ENCODE data around the gene LRR1. TPM values are rescaled to one million over a fixed set of nuclear protein-coding genes. Genes with fewer than 3 reads are reported as not detected.
"Not testable (repeated sequence)": the region's sequence is repeated elsewhere in the genome, so short reads cannot be mapped to it uniquely, and the experiment has no call there.

LRR1 gene
- total RNA-seq, 2 donors from 2014 or later = 44.1 to 53.1 TPM

- ATAC-seq (replicated peaks in 1 of 2); DNase-seq; H3K36me3 Mint-ChIP-seq (ENCODE audit: insufficient read depth in 2 of 2); H3K4me3 Mint-ChIP-seq; H3K27me3 Mint-ChIP-seq (ENCODE audit: low read depth); H3K9me3 Mint-ChIP-seq; H3K27ac Mint-ChIP-seq; H3K4me1 Mint-ChIP-seq (ENCODE audit: low read depth): not testable (repeated sequence)
These were observed 58.8 kb downstream of the LRR1 start for GRCh38 chr14:49657500-49657899.

- H3K36me3 Mint-ChIP-seq (ENCODE audit: insufficient read depth in 2 of 2) = peaks cover 0 to 10% of the 10 kb centered on the region in 2 donors
These were observed 61.1 kb downstream of the LRR1 start for GRCh38 chr14:49659526-49660455.

More at GRCh38 chr14:49659526-49660455, 61.1 kb downstream of the LRR1 start:
- H3K27me3 Mint-ChIP-seq (ENCODE audit: low read depth) = no peaks in the 10 kb centered on the region
- ATAC-seq (replicated peaks in 1 of 2) (no peak), DNase-seq (no peak)
- no peaks in the 10 kb centered on the region for H3K9me3 Mint-ChIP-seq
- H3K27ac Mint-ChIP-seq = no peak overlapping the region
- no peaks in the 10 kb centered on the region for H3K4me1 Mint-ChIP-seq (ENCODE audit: low read depth)
- H3K4me3 Mint-ChIP-seq = no peak overlapping the region

Other genes starting within 250 kb of the LRR1 start
- 1,000 to 10,000 TPM; 2,081 to 2,628 TPM for gene RPS29, start 12.6 kb upstream of the LRR1 start, total RNA-seq
- 100 to 1,000 TPM; 217 to 225 TPM for gene RPL36AL, start 21.7 kb downstream of the LRR1 start, total RNA-seq
- 10 to 100 TPM; 41.6 to 52.7 TPM for gene MGAT2, start 21.9 kb downstream of the LRR1 start, total RNA-seq
- 1 to 10 TPM; 6.0 to 6.6 TPM for gene DNAAF2, start 36.3 kb downstream of the LRR1 start, total RNA-seq
- 10 to 100 TPM; 24.5 to 30.0 TPM for gene POLE2, start 89.3 kb downstream of the LRR1 start, total RNA-seq
- gene KLHDC1, start 94.2 kb downstream of the LRR1 start, total RNA-seq = 1 to 10 TPM; 5.1 to 5.5 TPM
- gene KLHDC2, start 169.2 kb downstream of the LRR1 start, total RNA-seq = 10 to 100 TPM; 43.1 to 48.7 TPM